GM21390 (cell line): ENCODE data around the gene SLC1A4.
"Not testable (repeated sequence)": the region's sequence is repeated elsewhere in the genome, so short reads cannot be mapped to it uniquely, and the experiment has no call there.

Experiments used
- ATAC-seq: cut with Tn5 transposase; IDR thresholded peaks from one replicate; pipeline ENCODE4 v1.9.1; 2021; ENCODE audit not compliant: unreplicated experiment

The SLC1A4 gene

DNA sequence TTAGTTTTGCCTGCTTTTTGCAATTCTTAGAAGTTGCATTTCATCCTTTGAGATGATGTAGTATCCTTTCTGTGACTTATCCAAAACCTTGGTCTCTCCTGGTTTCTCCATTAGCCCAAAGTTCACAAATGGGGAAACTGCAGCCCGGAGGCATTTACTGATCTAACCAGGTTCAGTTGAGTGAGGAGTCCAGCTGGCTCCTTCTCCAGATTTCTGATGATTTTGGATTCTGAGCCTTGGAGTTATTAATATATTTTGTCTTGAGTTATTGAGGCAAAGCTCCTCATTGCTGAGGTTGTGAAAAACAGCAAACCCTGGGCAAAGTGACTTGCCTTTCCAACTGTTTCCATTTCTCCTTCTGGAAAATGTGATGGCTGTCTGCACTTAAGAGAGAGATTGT is 1.7 kb downstream of the SLC1A4 start:
- ATAC-seq: no peak

DNA sequence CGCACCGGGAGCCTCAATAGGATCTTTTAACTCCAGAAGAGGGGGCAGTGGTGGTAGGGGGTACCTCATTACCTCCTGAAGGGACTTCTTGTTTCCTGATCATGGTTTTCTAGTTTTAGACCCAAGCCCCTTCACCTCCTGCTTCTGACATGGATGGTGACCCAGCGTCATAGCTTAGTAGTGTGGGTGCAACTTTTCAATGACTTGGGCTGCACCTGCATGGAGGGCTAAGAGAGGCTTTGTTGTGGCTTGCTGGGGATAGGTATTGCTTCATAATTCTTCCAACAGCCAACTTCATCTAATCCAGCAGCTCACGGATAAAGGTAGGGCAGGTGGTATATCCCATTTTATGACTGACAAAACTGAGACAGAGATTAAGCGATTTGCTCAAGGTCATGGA is 3.0 kb downstream of the SLC1A4 start:
- no peak for ATAC-seq

DNA sequence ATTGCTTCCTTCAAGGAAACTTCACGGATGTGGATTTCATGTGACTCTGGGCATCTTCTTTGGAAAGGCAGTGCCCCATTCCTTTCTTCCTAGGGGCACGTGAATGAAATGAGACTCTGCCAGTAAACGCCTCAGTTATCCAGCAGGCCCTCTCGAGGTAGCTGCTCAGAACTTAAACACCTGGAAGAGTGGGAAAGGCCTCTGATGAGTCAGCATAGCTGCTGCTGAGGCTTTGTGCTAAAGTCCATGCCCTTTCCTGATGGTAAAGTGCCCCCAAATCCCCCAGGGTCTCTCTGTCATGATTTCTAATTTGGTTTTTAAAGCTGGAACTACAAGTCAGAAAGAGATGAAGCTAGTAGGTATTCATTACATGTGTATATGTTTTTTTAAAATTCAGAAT is 3.8 kb downstream of the SLC1A4 start:
- ATAC-seq: no peak

- ATAC-seq: no peak
Measured at GRCh38 chr2:64995041-64995440, 5.8 kb downstream of the SLC1A4 start.

DNA sequence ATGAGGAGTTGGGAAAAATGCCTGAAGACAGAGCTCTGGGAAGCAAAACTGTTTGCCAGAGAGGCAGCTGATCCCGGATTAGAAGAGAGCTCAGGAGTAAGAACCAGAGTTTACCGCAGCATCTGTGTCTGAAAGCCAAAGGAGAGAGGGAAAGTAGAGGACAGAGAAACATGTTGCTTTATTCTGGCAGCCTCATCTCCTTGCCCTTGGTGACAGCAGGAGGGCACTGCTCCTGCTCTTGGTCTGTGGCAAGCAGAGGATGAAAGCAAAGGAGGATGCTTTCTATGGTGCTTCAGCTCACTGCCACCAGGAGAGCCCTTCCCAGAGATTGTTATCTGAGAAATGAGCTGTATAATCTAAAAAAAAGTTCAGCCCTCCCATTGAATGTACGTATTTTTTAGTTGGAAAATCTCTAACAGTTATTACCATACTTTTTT is 7.7 kb downstream of the SLC1A4 start:
- no peak for ATAC-seq

- no peak for ATAC-seq
Measured at GRCh38 chr2:64998658-64999061, 9.5 kb downstream of the SLC1A4 start.

- ATAC-seq: no peak
Measured at GRCh38 chr2:64999754-65000153, 10.6 kb downstream of the SLC1A4 start.

DNA sequence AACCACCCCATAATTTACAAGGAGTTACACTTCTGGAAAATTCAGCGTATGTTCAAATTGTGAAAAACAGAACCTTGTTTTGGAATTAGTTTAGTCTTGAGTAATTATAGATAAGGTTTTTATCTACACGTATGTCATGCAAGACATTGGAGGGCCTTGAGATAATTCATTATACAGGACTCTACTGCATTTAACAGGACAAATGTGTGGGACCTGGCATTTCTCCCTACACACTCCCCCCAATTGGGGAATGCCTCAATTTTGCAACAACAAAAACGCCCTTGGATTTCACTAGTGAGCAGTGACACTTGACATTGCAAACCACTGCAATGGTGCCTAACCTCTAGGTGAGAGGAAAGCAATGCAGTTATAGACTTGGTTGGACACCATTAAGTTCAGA is 11.4 kb downstream of the SLC1A4 start:
- ATAC-seq: no peak

DNA sequence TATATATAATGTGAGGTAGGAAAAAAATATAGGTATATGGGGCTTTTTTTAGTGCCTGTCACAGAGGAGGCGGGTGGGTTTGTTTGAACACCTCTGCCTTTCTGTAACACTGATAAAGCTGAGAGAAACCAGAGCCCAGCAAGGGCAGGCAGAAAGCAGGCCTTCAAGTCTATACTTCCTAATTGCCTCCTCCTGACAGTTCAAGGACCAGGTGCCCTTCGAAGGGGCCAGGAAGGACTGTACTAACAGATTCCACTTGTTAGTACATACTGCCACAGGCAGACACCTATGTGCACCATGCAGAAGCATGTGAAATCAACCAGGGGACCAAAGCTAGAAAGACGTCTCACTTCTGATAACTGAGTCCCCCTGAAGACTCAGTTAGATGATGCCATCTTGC is 13.8 kb downstream of the SLC1A4 start:
- ATAC-seq: no peak

DNA sequence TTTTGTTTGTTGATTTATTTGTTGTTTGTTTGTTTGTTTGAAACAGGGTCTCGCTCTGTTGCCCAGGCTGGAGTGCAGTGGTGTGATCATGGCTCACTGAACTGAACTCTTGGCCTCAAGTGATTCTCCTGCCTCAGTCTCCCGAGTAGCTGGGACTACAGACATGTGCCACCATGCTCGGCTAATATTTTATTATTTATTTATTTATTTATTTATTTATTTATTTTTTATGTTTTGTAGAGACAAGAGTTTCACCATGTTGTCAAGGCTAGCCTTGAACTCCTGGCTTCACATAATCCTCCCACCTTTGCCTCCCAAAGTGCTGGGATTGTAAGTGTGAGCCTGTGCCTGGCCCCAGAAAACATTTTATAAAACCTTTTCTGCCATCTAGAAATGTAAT is 15.0 kb downstream of the SLC1A4 start:
- ATAC-seq: not testable (repeated sequence)

GRCh38 chr2:65013776-65014175 is 24.6 kb downstream of the SLC1A4 start:
- ATAC-seq: no peak

- ATAC-seq: no peak
Measured at GRCh38 chr2:65015731-65016130, 26.5 kb downstream of the SLC1A4 start.

DNA sequence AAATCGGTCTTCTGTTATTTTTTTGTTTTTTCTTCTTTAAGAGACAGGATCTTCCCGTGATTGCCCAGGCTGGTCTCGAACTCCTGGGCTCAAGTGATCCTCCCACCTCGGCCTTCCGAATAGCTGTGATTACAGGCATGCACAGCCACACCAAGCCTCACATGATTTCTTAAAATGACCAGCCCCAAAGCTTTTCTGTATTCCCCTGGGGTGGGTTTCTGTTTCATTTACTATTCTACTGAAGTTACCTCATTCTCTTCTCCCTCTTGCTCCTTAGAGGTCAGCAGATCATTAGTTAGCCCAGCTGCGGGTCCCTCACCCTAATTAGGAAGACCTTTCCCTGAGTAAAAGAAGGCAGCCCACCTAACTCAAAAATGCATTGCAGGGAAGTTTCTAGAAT is 27.6 kb downstream of the SLC1A4 start:
- peak; percentile 75 for ATAC-seq

- no peak for ATAC-seq
Measured at GRCh38 chr2:65017335-65017734, 28.1 kb downstream of the SLC1A4 start.

DNA sequence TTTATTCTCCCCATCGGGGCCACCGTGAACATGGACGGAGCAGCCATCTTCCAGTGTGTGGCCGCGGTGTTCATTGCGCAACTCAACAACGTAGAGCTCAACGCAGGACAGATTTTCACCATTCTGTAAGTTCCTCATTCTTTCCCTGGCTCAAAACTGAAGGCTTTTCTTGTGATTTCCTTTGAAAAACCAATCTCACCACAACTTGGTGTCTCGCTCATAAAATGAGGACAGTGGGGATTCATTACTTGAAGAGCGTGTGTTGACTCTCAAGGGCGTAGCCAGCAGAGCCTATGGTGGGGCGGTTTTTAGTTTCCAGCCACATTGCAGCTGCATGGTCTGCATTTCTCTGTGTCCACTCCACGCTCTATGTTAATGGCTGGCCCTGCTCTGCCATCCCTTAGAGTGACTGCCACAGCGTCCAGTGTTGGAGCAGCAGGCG is 29.0 kb downstream of the SLC1A4 start:
- ATAC-seq: no peak

GRCh38 chr2:65019010-65019409 is 29.8 kb downstream of the SLC1A4 start:
- ATAC-seq: no peak

GRCh38 chr2:65019675-65020195 is 30.5 kb downstream of the SLC1A4 start:
- no peak for ATAC-seq

DNA sequence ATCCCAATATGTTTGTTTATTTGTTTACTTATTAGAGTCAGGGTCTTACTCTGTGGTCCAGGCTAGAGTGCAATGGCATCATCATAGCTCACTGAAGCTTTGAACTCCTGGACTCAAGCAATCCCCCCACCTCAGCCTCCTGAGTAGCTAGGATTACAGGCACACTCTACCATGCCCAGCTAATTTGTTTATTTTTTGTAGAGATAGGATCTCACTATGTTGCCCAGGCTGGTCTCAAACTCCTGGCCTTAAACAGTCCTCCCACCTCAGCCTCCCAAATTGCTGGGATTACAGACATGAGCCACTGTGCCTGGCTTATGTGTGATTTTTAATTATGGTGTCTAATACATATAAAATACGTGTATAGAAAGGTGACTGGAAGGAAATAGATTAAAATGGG is 31.1 kb downstream of the SLC1A4 start:
- not testable (repeated sequence) for ATAC-seq

- ATAC-seq: no peak
Measured at GRCh38 chr2:65020943-65021528, 31.8 kb downstream of the SLC1A4 start.

DNA sequence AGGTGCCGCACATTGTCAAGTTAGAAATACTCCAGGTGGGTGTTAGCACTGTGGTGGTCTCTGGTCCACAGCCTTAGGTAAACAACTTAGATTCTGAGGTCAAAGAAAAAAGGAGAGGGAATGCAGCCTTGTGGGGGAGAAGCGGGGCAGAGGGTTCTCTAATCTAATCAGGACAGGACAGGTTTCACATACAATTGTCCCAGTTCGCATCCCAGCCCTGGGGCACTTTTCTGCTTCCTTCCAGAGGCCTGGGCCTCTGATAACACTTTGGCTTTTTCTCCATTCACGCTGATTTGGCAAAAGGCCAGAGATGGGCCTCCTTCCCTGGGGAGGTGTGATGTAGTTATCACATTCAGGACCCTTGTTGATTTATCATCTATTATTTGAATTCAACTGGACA is 32.5 kb downstream of the SLC1A4 start:
- ATAC-seq: no peak

- ATAC-seq: no peak
Measured at GRCh38 chr2:65022189-65022588, 33.0 kb downstream of the SLC1A4 start.

DNA sequence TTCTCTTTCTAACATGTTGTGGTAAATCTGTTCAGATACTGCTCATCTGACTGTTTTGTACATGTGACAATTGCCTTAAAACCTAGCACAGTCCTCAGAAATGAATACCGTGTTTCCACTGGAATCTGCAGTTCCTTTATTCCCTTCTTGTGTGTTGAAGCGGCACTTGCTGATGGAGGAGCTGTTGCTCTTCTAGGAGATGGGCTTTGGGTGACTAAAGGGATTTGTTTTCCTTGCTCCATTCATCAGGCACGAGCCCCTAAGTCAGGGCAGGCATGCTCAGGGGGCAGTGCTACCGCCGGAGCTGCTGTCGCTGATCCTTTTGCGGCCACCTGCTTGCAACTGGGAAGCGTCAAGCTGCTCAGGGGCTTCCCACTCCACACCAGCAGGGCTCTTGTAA is 34.5 kb downstream of the SLC1A4 start:
- ATAC-seq: no peak

DNA sequence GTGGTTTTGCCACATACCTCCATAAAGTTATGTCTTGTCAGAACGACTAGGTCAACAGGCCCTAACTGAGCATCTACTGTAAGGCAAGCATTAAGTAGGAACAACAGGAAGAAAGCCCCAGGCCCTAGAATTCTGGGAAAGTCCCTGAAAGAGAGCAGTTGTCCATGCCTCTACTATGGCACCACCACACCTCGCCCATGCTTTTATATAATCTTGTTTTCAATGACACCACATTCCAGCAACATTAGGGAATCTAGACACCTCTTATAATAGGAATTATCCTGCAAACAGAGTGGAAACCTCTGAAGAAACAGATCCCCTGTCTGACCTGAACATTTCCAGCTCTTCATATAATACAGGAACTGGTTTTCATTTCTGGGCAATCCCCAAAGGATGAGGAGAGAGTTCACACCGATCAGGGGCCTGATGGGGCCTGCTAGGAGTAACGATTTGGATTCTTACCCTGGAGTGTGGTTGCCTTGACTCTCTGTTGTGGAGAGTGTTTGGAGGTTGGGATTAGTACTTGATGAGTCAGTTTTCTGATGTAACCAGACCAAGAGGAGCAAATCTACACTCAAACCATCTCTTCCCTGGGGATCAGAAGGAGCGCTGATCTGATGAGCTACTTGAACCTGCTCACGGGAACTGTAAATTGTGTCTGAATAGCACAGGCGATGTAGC is 35.1 kb downstream of the SLC1A4 start:
- no peak for ATAC-seq
